MV-4-11 (cell line): Measurements from ENCODE around the gene IFFO2.

Experiments
- DNase-seq: peaks from one replicate; lab custom pipeline; 2025; lab: John Stamatoyannopoulos, UW

IFFO2 gene

DNA sequence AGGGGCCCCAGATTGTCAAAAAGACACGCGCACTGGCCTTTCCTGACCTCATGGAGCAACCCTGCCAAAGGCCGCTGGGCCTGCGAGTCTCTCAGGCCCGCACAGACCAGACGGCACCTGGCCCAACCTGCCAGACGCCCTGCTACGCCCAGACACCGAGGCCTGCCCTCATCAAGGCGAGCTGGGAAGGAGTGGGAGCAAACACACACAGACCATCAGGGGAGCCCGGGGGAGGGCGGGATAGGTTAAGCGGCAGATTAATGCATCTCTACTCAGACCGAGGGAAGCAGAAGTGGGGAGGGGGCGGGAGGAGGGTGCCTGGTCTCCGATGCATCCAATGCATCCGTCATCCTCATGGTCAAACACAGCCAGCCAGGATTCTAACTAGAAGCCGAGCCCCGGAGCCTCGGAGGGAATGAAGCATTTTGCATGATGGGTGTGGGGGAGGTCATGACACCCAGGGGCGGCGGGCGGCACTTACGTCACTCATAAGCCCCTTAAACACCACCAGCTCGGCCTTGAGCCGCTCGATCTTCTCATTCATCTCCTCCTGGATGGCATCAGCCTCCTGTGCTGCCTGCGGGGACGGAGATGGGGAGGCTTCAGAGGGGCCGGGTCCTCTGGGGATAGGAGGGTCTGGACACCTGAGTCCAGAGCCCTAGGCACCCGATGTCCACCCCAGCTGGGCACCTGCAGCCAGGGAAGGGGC lies 37.1 kb downstream of the IFFO2 start:
- DNase-seq: no peak

DNA sequence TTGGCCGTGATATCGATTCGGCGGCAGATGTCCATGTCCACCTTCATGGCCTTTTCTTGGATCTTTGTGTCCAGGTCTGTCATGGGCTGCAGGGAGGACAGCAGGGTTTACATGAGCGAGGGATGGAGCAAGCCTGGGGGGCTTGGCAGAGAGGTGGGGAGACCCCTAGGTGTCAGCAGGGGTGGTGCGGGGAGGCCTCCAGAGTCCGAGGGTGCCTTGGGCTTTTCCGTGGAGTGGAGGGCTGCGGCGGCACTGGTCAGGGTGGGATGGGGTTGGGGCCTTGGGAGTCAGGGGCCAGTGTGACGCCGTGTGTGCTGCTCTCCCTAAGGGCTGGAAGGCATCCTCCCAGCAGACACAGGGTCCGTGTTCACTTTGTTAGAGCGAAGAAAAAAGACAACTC lies 38.1 kb downstream of the IFFO2 start:
- DNase-seq: no peak

DNA sequence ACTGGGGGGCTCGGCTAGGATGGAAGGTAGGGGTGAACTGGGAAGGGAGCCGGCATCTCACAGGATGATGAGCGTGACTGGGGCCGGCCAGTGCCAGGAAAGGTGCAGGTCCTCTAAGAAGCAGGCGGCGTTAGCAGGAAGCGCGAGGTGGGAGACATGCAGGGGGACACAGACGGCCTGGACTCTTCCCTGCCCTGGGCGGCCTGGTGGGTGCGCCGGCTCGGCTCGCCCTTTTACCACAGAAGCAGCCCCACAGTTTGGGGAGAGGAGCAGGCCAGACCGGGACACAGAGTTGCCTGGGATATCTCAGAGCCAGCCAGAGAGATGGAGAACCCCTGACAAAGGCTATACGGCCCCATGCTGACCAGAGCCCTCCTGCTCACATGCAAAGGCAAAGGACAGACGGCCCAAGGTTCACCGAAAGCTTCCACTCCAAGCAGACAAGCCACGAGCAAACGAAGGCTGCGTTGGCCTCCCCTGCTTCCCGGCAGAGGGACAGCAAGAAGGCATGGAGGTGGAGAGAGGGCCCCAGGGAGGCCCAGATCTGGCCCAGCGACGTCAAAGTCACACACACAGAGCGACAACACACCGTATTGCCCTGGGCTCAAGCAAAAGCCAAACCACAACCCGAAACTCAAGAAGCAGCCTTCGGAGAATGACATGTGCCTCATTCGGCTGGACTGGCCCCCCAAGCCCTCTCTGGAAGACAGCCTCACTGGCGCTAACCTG lies 39.2 kb downstream of the IFFO2 start:
- no peak for DNase-seq

- DNase-seq: no peak
Measured at GRCh38 chr1:18915341-18915740, 41.1 kb downstream of the IFFO2 start.

DNA sequence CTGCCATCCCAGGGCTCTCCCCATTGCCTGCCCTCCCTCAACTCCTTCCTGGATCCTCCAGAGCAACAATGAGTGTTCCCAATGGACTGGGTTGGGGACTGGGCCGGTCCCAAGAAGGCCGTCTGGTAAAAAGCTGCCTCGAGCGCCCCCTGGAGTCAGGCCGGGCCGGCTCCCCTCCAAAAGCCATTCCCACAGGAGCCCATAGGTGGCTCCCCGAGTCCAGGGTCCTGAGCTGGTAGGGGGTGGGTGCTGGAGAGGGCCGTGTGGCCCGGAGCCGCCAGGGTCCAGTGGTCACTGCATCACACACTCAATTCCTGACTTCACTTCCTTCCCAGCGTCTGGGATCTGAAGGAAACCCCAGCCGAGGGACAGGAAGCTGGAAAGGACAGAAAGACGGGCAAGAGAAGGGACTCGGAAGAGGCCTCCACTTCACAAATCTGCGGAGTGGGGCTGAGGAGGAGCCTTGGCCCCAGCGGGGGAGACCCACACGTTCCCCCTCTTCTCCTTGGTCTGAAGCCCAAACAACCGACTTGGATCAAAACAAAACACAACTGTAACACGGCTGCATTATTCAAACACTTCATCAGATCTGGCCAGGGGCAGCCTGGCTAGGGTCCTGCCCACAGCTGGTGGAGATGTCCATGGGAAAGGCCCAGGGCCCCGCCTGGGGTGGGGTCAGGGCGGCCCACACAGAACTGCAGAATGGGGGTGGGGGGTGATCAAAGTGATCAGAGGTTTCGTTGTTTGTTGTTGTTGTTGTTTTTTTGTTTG lies 43.2 kb downstream of the IFFO2 start:
- peak; percentile 45 for DNase-seq

DNA sequence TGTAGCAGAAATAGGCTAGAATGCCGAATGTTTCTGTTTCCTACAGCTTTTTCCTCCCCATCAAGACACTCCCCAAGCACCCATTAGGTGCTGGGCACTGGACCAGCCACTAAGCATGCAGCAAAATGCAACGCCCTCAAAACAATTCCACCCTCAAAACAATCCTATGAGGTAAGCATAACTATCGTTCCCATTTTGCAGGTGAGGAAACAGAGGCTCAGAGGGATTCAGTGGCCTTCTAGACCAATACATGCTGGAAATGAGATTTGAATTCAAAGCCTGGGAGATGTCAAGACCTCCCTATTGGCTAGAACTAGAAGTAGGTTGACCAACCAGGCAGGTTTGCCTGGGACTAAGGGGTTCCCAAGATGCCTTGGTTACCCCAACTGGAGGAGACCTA lies 43.9 kb downstream of the IFFO2 start:
- no peak for DNase-seq

DNA sequence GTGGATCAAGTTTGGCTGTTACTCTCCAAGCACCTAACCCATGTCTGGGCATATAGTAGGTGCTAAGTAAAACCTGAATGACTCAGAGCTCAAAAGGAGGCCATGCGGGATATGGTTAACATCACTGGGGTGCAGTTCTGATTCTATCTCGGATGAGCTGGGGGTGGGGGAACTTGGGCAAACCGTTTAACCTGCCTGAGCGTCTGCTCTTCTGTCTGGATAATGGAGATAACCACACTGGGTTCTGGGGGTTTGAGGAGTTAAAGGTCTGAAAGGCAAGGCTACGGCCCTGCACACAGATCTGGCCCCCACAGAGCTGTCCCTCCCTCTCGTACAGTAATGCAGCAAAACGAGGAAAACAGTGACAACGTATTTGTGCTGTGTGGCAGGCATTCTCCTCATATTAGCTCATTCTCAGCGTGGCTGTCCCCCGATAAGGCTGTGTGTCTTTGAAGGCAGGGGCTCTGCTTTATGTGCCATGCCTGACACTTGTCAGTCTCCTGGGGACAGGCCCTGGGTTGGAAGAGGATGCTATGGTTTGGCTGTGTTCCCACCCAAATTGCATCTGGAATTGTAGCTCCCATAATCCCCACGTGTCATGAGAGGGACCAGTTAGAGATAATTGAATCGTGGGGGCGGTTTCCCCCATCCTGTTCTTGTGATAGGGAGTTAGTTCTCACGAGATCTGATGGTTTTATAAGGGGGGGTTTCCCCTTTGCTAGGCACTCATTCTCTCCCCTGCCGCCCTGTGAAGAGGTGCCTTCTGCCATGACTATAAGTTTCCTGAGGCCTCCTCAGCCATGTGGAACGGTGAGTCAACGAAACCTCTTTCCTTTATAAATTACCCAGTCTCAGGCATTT lies 47.3 kb downstream of the IFFO2 start:
- no peak for DNase-seq

- peak; percentile 65 for DNase-seq
Measured at GRCh38 chr1:18907917-18908845, 48.3 kb downstream of the IFFO2 start.

DNA sequence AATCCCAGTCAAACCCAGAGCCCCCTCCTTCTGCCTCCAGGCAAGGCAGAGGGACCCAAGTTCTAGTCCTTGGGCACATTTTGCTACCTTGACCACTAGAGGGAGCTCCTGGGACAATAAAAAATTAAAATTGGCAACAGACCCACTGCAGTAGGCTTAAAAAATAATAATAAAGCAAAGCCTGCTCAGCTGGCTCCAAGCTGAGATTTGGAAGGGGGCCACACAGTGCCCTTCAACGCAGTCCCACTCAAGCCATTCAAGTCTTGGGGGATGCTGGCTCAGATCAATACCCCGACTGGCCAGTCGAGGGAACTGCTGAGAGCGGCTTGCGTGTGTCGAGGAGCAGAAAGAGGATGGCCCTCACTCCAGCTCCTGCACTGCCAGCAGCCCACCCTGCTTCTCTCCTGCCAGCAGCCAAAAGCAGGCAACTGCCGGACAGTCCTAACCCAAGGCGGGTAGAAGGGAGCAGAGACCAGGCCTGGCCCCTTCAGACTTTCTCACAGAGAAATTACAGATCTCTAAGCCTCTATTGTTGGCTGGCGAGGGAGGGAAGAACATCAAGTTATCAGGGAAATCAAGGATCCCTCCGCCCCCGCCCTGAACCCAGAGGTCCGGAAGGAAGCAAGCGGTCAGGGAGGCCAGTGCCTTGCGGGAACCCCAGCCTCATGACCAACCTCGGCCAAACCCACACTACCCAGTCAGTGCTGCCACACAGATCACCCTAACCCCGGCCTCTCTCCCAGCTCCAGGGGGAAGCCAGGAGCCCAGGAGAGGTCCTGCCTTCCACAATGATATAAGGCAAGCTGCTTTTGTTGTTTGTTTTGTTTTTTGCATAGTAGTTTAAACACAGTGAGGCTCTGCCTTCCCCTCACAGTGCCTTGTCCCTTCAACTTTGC lies 49.2 kb downstream of the IFFO2 start:
- peak; percentile 38 for DNase-seq

GRCh38 chr1:18903291-18903756 lies 53.2 kb downstream of the IFFO2 start:
- DNase-seq: no peak

DNA sequence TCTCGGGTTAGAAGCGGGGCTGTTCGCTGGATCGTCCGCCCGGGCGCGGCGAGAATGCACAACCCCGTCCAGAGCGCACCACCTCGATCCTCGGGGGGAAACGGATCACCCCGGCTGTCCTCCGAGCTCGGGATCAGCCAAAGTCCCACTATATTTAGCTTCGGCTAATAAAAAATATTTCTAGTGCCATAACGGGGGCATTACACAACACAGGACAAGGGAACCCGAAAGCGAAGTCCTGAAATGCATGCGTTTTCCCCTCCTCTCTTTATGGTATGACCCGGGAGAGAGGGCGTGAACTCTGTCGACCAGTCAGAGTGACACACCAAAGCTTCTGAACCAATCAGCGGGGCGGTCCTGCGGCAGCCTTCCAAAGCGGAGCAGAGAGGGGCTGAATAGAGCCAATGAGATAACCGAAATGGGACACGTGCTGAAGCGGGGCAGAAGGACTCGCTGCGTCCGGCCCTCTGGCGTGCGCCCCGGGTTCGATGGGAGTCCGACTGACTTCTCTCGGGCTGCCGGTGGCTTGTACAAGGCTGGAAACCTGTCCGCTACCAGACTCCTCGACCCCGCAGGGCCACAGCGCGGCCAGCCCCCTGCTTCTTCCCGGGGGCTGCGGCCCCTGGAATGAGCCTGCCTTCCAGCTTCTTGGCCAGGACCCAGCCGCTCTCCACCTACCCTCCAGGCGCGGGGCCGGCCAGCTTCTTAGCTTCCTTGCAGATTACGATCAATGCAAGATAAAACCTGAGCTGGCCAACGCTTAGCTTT lies 53.8 kb downstream of the IFFO2 start, which contains the start of gene ALDH4A1:
Gene ALDH4A1 (minus strand): TSS at position 33 of the 768 bp plus-strand sequence. CDS start 32 bp downstream, at position 1.
- DNase-seq: peak; percentile 98

- DNase-seq: peak; percentile 33
Measured at GRCh38 chr1:18901952-18902522, 54.4 kb downstream of the IFFO2 start.

- peak; percentile 59 for DNase-seq
Measured at GRCh38 chr1:18901147-18901951, 55.1 kb downstream of the IFFO2 start.

DNA sequence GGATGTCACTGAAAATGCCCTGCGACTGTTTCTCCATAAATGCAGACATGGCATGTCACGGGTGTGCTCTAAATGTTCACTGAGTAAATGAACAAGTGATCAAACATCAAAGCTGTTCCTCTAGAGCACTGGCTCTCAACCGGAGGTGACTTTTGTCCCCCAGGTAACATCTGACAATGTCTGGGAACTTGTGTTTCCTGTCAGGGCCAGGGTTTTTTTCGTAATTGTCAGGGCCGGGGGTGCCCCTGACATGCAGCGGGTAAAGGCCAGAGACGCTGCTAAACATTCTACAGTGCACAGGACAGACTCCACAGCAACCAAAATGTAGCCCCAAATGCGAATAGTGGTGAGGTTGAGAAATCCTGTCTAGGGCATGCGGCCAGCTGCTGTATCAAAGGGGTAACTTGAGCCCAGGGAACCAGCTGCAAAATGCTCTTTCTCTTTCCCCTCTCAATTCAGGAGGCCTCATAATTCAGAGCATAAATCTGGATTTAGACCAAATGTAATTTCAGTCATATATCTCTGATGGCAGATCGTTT lies 56.1 kb downstream of the IFFO2 start:
- DNase-seq: peak; percentile 47

DNA sequence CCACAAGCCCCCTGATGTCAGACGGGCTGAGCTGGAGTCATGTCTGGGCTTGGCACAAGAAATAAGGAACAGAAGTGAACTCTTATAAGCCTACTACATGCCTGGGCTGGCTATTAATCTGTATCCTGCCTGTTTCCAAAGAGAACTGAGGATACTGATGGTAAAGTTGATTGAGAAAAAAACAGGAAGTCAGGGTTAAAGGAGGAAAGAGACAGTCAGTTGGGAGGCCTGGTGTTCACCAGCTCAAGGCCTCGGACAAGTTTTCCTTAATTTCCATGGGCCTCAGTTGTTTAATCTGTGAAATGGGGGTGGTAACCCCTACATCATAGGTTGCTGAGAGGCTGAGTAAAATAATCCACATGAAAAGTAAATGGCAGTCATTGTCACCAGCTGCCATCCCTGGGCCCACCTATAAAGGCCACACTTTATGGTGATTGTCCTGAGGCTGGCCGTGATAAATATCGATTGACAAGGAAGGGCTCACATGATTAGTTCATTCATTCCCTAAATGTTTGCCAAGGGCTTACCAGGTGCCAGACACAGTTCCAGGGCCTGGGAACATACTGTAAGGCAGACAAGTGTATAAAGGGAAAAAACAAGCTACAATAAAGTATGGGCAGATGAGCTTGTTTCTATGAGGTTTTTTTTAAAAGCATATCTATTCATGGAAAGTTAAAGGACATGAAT lies 57.0 kb downstream of the IFFO2 start:
- DNase-seq: no peak

- no peak for DNase-seq
Measured at GRCh38 chr1:18898567-18898966, 57.9 kb downstream of the IFFO2 start.

- DNase-seq: no peak
Measured at GRCh38 chr1:18895317-18895716, 61.2 kb downstream of the IFFO2 start.
